Germinal center (tissue), 1 donor: ENCODE data around the gene ARHGEF11.

Source experiments
- DNase-seq: peaks from one replicate; pipeline ENCODE4 v3.0.0; 2012; ENCODE audit warnings: mixed read lengths, low spot score

ARHGEF11 gene

GRCh38 chr1:157050836-157051235 is 5.3 kb upstream of the ARHGEF11 start:
- no peak for DNase-seq

GRCh38 chr1:157047062-157047410 is 1.5 kb upstream of the ARHGEF11 start:
- DNase-seq, result no peak

GRCh38 chr1:157044326-157044725 is 1.2 kb downstream of the ARHGEF11 start:
- DNase-seq, result no peak

DNA sequence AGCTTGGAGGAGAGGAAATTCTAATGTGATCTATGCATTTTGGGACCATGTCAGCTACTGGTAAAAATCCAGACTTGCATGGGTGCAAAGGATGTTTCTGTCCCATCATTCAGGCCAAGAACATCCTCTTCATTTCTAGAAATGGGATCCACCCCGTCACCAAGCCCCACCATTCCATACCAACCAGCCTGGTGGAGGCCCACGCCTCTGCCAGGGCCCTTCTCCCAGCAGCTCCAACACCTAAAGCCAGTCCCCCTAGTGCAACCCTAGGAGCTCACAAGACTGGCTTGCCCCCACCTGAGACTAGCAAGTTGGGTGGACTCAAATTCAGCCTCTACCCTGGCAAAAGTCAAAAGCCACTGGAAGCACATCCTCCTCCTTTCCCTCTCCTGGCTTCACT is 1.9 kb downstream of the ARHGEF11 start:
- no peak for DNase-seq

DNA sequence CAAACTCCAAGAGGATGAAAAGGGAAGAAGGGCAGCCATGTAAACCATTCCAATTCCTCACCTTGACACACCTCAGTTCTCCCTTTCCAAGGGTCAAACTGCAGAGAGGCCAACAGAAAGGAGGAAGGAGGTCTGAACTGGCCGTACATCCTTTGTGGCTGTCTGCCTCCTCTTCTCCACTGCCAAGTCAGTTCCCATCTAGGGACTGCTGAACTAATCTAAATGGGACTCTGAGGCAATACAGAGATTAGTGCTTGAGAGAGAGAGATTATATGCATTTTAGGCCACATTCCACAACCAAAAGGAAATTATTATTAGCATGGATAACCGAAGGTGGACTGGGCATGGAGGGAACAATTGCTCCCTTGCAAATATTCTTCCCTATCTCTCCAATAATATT is 2.7 kb downstream of the ARHGEF11 start:
- no peak for DNase-seq

DNA sequence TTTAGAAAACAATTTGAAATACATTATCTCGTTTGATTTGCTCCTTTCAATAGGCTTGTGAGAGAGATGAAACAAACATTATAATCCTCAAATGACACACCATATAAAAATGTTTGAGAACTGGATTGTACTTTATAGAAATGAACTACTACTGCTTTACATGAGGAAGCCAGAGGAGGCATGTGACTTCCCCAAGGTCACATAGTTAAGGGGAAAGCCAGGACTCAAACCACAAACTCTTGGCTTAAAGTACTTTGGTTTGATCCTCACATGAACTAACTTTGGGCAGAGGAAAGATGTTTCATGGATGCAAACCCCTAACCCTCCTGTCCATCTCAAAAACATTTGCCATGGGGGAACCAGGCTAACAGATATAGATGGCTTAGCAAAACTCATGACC is 4.7 kb downstream of the ARHGEF11 start:
- DNase-seq, result no peak

DNA sequence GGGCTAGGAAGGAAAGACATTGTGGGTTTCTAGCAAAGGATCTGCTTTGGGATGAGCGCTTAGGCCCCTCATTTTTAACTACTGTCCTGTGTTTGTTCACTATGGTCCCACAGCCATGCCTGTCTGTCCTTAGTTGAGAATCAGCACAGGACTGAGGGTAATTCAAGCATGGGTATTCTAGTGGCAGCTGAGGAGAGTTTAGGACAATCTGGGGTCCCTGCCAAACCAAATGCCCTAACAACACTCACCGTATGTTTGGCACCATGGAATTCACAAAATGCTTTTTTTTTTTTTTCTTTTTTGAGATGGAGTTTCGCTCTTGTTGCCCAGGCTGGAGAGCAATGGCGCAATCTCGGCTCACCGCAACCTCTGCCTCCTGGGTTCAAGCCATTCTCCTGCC is 10.4 kb downstream of the ARHGEF11 start:
- DNase-seq, result no peak

DNA sequence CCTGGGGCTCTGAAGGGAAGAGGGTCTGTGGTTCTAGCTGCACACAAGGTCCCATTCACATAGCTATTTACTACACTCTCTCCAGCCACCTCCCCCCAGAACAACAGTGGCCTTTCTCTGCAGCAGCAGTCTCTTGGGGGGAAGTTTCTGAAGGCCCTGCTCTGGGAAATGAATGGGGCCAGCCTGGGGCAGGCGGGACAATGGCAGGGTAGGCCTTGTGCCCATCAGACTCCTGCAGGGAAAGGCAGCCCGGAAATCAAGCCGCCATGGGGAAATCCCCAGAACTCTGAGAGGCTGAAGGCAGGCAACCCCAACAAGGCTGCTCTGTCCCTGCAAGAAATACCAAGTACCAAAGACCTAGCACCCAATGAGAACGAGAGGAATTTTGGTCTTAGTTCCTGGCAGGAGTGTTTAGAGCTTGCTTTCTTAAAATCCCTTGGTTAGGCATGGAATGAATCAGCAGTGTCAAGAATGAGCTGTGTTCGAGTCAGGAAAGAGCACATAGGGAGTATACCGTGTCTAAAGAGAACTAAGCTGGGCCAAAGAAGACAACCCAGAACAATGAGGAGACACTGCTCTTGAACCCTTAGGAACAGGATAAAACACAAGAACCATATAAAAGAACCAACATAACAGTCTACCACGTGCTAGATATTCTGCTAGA is 11.3 kb downstream of the ARHGEF11 start:
- no peak for DNase-seq

DNA sequence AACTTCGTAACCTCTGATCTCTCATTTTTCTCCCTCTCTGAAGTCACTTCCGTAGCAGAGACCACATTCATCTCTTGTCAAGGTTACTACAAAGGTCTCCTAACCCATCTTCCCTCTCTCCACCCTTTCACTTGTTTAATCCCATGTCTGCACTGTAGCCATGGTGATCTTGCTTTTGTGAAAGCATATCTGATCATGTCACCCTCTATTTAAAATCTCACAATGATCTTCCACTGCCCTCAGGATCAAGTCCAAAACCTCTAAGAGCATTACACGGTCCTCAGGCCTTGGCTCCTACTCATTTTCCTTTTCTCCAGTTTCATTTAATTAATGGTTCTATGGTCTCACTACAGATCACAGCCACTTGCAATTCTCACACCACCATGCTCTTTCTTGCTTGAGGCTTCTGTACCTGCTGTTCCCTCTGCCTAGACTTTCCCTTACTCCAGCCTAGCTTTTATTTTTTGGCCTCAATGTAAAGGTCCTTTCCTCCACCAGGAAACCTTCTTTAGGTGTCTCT is 12.1 kb downstream of the ARHGEF11 start:
- no peak for DNase-seq

DNA sequence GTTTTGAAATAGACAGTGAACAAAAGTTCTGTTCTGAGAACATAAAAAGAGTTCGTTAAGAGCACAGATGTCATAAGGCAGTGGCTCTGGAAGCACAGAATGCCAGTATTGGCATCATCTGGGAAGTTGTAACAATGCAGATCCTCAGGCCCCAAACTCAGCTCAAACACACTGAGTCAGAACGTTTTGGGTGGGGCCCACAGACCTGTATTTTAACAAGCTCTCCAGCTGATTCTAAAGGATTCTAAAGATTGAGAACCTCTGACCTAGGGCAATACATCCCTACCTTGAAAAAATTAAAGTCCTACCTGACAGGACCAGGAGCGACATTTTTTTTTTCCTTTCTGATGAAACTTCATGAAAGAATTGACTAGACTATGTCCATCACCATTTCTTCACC is 13.2 kb downstream of the ARHGEF11 start:
- DNase-seq, result no peak

DNA sequence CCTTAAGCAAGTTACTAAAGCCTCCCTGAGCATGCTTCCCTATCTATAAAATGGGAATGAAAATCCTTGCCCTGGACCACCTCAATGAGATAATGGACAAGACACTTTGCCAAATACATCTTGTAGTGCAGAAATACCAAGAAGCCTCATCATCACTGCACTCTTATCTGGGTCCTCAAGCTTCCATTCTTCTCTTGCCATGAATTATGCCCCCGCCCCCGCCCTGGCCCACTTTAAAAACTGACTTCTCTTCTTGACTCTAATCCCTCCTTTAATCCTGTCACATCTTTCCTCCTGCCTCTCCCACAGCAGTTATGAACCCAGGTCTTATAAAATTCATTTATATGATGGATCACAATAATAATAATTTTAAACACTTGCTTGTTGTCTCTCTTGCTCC is 14.8 kb downstream of the ARHGEF11 start:
- no peak for DNase-seq

DNA sequence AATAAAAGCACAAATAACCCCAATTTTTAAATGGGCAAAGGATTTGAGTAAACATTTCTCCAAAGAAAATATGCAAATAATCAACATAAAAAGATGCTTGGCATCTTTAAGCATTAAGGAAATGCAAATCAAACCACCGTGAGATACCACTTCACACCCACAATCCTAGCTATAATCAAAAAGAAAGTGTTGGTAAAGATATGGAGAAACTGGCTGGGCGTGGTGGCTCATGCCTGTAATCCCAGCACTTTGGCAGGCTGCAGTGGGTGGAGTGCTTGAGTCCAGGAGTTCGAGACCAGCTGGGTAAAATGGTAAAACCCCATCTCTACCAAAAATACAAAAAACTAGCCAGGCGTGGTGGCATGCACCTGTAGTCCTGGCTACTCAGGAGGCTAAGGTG is 16.9 kb downstream of the ARHGEF11 start:
- no peak for DNase-seq

GRCh38 chr1:157025856-157026255 is 19.7 kb downstream of the ARHGEF11 start:
- DNase-seq, result no peak

DNA sequence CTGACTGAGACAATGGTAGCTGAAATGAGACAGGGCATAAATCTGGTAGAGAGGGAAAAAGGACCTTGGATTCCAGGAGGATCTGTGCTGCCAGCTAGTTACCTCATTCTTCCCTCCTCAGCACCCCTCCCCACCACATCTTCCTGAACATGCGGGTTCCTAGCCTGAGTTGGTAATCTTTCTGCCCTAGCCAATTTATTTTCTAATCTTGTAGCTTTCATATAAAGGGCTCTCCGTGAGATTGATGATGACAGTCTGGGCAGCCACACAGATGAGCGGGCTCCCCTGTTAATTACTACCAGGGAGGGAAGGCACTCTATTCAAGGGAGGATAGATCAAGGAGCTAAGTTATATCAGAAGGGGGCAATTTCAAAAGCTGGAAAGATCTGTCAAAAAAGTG is 20.2 kb downstream of the ARHGEF11 start:
- no peak for DNase-seq

DNA sequence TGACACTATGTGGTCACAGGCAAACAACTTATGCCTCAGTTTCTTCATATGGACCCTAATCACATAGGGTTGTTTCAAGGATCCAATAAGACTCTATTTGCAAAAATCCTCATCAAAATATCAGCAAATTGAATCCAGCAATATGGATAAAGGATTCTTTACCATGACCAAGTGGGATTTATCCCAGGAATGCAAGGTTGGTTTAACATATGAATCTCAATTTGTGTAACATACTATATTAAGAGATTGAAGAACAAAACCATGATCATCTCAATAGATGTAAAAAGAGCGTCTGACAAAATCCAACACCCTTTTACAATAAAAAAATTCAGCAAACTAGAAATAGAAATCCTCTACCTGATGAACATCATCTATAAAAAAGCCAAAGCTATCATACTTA is 23.9 kb downstream of the ARHGEF11 start:
- no peak for DNase-seq

DNA sequence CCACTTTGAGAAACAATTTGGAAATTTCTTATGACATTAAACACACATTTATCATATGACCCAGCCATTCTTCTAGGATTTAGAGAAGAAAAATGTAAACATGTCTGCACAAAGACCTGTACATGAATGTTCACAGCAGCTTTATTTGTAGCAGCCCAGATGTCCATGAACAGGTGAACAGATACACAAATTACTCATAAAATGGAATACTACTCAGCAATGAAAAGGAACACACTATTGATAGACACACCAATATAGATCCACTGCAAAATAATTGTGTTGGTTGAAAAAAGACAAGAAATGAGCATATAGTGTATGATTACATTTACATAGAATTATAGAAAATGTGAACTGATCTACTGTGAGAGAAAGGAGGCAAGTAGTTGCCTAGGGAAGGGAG is 26.1 kb downstream of the ARHGEF11 start:
- no peak for DNase-seq

GRCh38 chr1:157011845-157012244 is 33.7 kb downstream of the ARHGEF11 start:
- DNase-seq, result no peak

DNA sequence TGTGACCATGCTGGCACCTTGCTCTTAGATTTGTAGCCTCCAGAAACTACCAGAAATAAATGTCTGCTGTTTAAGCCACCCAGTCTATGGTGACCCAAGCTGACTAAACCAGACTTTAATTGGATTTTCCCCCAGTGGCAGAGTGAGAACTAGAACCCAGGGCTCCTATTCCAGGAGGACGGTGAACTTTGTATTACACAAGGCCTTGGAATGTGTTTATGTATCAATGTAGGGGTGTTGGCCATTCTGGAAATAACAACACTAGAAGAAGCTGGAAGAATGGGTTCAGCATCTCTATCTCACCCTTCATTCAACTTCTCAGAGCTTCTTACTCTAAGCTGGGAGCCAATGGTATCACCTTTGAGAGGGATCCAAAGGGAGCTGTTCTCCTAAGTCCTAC is 37.0 kb downstream of the ARHGEF11 start:
- DNase-seq, result no peak

DNA sequence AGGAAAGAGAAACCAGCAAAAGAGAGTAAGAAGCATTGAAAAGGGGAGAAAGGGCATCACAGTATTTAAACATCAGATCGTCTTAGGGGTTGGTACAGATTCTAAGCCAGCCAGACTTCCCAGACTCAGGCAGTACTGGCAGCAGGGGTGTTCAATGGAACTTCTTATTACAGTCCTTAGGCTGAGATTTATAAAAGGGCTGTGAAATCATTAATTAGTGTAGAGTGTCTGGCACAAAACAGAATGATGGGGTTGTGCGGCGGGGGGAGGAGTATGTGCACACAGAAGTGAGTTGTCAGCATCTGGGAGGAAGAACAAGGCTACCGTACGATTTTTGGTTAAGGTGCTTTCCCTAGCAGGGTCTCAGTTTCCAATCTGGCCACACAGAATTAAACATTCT is 38.2 kb downstream of the ARHGEF11 start:
- DNase-seq, result no peak

GRCh38 chr1:157006676-157007075 is 38.9 kb downstream of the ARHGEF11 start:
- no peak for DNase-seq

DNA sequence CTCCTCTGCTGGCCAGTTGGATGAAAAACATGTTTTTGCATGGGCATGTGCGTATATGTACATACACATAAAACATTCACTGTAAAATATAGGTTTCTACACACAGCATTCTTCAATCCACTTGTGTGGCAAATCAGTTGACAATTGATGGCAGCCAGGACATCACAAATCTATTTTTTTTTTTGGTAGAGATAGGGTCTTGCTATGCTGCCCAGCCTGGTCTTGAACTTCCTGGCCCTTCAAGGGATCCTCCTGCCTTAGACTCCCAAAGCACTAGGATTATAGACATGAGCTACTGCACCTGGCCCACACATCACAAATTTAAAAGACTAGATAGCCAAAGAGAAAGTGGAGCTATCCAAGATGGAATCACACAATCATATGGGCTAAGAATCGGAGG is 39.6 kb downstream of the ARHGEF11 start:
- DNase-seq, result no peak

- no peak for DNase-seq
Measured at GRCh38 chr1:157004806-157005205, 40.7 kb downstream of the ARHGEF11 start.

DNA sequence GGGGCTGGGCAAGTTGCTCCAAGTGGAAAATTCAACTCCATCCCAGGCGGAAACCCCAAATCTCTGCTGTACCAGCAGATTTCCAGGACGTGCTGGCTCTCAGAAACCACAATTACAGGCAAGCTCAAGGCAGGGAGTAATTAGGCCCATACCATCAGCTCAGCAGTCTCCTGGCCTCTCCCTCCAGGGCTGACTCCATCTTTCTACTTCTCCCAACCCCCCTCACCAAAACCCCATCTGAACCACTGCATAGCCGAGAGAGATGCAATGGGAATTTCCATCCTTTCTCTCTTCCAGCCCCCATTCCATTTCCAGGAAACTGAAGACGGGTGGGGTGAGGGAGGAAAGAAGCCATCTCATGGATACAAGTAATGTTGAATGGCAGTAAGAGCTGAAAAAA is 41.2 kb downstream of the ARHGEF11 start:
- DNase-seq, result no peak

- DNase-seq, result no peak
Measured at GRCh38 chr1:157001304-157001703, 44.2 kb downstream of the ARHGEF11 start.

- DNase-seq, result no peak
Measured at GRCh38 chr1:157000686-157001085, 44.9 kb downstream of the ARHGEF11 start.
